SU-DHL-6 (cell line): ENCODE measurements around the gene MAPK12.

Source experiments
- H2AFZ ChIP-seq: fragments of 200-600 bp; sonication (generic); 2 replicates; pipeline ENCODE4 v1.6.1; 2014; ENCODE audit warnings: low read depth, mild to moderate bottlenecking, moderate library complexity, mixed read lengths, antibody characterized with exemption, low read length; ENCODE audit not compliant: severe bottlenecking
- H3F3A ChIP-seq: fragments of 200-600 bp; shearing (Covaris generic); 2 replicates; pipeline ENCODE4 v1.6.0; 2016; ENCODE audit warnings: antibody characterized with exemption, mild to moderate bottlenecking; ENCODE audit not compliant: insufficient read depth
- H3K27ac ChIP-seq: fragments of 200-600 bp; sonication (generic); 2 replicates; pipeline ENCODE4 v1.5.1; 2016; ENCODE audit warnings: low read depth, mild to moderate bottlenecking, low read length, moderate library complexity, mixed read lengths
- H3K27me3 ChIP-seq: fragments of 200-600 bp; sonication (generic), shearing (Covaris generic); 2 replicates; pipeline ENCODE4 v1.6.0; 2014; ENCODE audit warnings: mild to moderate bottlenecking, low read length
- H3K36me3 ChIP-seq: fragments of 200-600 bp; sonication (generic); 2 replicates; pipeline ENCODE4 v1.6.1; 2014; ENCODE audit warnings: mild to moderate bottlenecking, low read length, mixed read lengths
- H3K4me2 ChIP-seq: fragments of 300-600, 200-600 bp; shearing (Covaris generic), sonication (generic); 2 replicates; pipeline ENCODE4 v1.6.0; 2014; ENCODE audit warnings: low read length, low read depth, mild to moderate bottlenecking; ENCODE audit not compliant: poor library complexity, severe bottlenecking
- H3K4me3 ChIP-seq: fragments of 200-600 bp; sonication (generic); 2 replicates; pipeline ENCODE4 v1.5.1; 2014; ENCODE audit warnings: antibody characterized with exemption, low read length, mild to moderate bottlenecking, mixed read lengths; ENCODE audit not compliant: insufficient read depth, poor library complexity, severe bottlenecking
- H3K79me2 ChIP-seq: fragments of 200-600 bp; sonication (generic); 2 replicates; pipeline ENCODE4 v1.6.1; 2014; ENCODE audit warnings: mild to moderate bottlenecking, low read length, moderate library complexity; ENCODE audit not compliant: insufficient read depth
- H3K9ac ChIP-seq: fragments of 200-600 bp; sonication (generic); 2 replicates; pipeline ENCODE4 v1.7.0; 2014; ENCODE audit warnings: mild to moderate bottlenecking, low read length
- H3K9me2 ChIP-seq: fragments of 200-600 bp; sonication (generic); replicated peaks from 2 replicates; pipeline ENCODE4 v1.6.1; 2014; ENCODE audit warnings: low read length; ENCODE audit not compliant: insufficient read depth
- H3K9me3 ChIP-seq: fragments of 200-600 bp; sonication (generic); 2 replicates; pipeline ENCODE4 v1.6.1; 2014; ENCODE audit warnings: low read length, mixed read lengths; ENCODE audit not compliant: insufficient read depth
- H4K20me1 ChIP-seq: fragments of 200-600 bp; sonication (generic); 2 replicates; pipeline ENCODE4 v1.6.1; 2014; ENCODE audit warnings: low read depth, mild to moderate bottlenecking, antibody characterized with exemption, low read length, moderate library complexity, mixed read lengths
- EZH2phosphoT487 ChIP-seq: fragments of 200-600 bp; sonication (generic), shearing (Covaris generic); conservative IDR thresholded peaks from 2 replicates; pipeline ENCODE4 v1.6.1; 2018; ENCODE audit warnings: mild to moderate bottlenecking, antibody characterized with exemption, low read length, moderate library complexity, mixed read lengths
- TF ChIP-seq, protein P1 (sequence below): fragments of 200-600 bp; sonication (generic); IDR thresholded peaks from one replicate; pipeline ENCODE4 v1.5.1; 2017; ENCODE audit warnings: antibody characterized with exemption, mild to moderate bottlenecking, low read length, moderate library complexity; ENCODE audit not compliant: insufficient read depth, poor library complexity, severe bottlenecking

Gene MAPK12

DNA sequence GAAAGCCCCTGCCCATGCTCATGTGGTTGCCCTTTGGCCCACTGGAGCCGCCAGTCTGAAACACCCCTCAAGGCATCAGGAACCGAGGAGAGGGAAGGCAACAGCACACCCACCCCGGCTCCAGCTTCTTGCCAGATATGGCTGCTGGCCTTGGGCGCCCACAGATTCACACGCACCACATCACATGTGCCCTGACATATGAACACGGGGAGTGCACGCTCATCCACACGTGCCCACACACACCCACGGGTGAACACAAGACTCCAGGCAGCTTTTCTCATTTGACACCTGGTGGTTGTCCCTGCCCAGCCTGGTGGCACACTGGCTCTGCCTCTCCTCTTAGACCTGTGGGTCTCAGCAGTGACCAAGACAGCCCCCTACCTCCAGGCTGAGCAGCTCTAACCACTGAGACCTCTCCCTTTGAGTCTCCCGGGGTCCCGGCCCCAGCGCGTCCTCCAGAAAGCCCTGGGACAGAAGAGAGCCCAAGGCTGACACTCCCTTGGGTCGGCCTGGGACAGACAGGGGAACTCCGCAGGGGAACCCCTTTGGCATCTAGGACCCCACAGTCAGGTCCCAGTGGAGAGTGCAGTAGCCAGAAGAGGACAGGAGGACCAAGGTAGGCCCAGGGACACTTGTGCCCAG is 2.7 kb upstream of the MAPK12 start:
- H3K79me2 ChIP-seq = no peaks in the 10 kb centered on the region
- no peak overlapping the region for H2AFZ ChIP-seq
- H4K20me1 ChIP-seq = no peaks in the 10 kb centered on the region
- H3K9me2 ChIP-seq = no peaks in the 10 kb centered on the region
- H3F3A ChIP-seq = no peaks in the 10 kb centered on the region
- no peak for TF ChIP-seq EZH2phosphoT487
- TF ChIP-seq, protein P1, sequence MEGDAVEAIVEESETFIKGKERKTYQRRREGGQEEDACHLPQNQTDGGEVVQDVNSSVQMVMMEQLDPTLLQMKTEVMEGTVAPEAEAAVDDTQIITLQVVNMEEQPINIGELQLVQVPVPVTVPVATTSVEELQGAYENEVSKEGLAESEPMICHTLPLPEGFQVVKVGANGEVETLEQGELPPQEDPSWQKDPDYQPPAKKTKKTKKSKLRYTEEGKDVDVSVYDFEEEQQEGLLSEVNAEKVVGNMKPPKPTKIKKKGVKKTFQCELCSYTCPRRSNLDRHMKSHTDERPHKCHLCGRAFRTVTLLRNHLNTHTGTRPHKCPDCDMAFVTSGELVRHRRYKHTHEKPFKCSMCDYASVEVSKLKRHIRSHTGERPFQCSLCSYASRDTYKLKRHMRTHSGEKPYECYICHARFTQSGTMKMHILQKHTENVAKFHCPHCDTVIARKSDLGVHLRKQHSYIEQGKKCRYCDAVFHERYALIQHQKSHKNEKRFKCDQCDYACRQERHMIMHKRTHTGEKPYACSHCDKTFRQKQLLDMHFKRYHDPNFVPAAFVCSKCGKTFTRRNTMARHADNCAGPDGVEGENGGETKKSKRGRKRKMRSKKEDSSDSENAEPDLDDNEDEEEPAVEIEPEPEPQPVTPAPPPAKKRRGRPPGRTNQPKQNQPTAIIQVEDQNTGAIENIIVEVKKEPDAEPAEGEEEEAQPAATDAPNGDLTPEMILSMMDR = no peak
- H3K9ac ChIP-seq = no peak overlapping the region
- H3K27me3 ChIP-seq = no peaks in the 10 kb centered on the region
- no peak overlapping the region for H3K4me3 ChIP-seq
- H3K9me3 ChIP-seq = no peaks in the 10 kb centered on the region
- no peaks in the 10 kb centered on the region for H3K36me3 ChIP-seq
- H3K4me2 ChIP-seq = no peak overlapping the region
- no peak overlapping the region for H3K27ac ChIP-seq

DNA sequence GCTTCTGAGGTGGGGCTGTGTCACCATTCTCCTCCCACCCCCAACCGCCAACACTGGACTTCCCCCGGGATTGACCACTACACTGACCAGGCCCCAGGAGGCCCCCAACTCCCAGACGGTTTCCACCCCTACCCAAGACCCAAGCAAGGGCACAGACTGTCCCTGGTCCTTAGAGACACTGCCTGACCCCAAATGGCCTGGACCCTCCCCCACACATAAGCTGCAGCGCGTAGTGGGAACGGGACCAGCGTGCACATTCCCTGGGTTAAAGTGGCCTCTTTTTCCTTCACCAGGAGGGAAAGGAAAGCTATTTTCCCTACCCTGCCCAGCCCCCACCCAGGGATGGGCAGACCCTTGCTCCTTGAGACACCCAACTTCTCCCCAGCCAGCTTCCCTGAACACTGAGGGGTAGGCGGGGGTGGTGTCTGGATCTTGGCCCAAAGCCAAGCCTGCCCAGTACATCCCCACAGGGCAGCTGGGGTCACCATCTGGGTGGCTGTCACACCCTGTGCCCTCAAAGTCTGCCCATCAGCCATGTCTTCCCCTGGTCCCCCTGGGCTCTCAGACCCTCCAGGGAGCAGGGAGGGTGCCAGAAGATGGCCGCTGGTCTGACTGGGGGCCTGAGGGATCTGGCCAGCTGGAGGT is 1.6 kb upstream of the MAPK12 start:
- no peaks in the 10 kb centered on the region for H3K27me3 ChIP-seq
- no peak overlapping the region for H3K27ac ChIP-seq
- no peaks in the 10 kb centered on the region for H3K9me2 ChIP-seq
- no peaks in the 10 kb centered on the region for H3K9me3 ChIP-seq
- TF ChIP-seq, protein P1 = no peak
- TF ChIP-seq EZH2phosphoT487 = no peak
- H3K4me3 ChIP-seq = no peak overlapping the region
- H3K9ac ChIP-seq = no peak overlapping the region
- H2AFZ ChIP-seq = no peak overlapping the region
- H3F3A ChIP-seq = no peaks in the 10 kb centered on the region
- H4K20me1 ChIP-seq = no peaks in the 10 kb centered on the region
- no peaks in the 10 kb centered on the region for H3K36me3 ChIP-seq
- H3K79me2 ChIP-seq = no peaks in the 10 kb centered on the region
- H3K4me2 ChIP-seq = no peak overlapping the region

DNA sequence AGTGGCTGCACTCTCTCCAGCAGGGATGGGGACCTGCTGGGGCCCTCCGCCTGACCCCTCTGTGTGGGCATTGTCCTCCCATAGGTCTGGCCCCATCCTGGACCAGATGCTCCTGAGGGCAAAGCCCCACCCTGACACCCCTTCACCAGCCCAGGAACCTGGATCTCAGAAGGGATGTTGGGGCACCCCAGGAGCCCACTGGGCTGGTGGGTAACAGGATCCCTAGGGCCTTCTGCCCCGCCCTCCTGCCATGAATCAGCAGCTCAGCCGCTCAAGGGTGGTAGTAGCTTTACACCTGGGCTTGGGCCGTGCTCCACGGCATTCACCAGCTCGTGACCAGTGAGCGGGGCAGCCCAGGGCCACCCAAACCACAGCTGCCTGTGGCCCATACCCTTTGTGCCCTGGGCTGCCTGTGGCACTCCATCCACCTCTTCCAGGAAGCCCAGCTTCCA is 1.0 kb upstream of the MAPK12 start:
- H3K79me2 ChIP-seq = no peaks in the 10 kb centered on the region
- H3K36me3 ChIP-seq = no peaks in the 10 kb centered on the region
- H3K4me2 ChIP-seq = no peak overlapping the region
- no peaks in the 10 kb centered on the region for H4K20me1 ChIP-seq
- no peak overlapping the region for H3K9ac ChIP-seq
- H3K27ac ChIP-seq = no peak overlapping the region
- no peak overlapping the region for H3K4me3 ChIP-seq
- no peaks in the 10 kb centered on the region for H3F3A ChIP-seq
- TF ChIP-seq EZH2phosphoT487 = no peak
- TF ChIP-seq, protein P1 = no peak
- no peak overlapping the region for H2AFZ ChIP-seq
- H3K9me3 ChIP-seq = no peaks in the 10 kb centered on the region
- H3K27me3 ChIP-seq = no peaks in the 10 kb centered on the region
- no peaks in the 10 kb centered on the region for H3K9me2 ChIP-seq
